Activated CD4-positive, alpha-beta T cell treated with anti-CD3 and anti-CD28 coated beads, Interleukin-2, amount 50 U/mL, for 1 hour (primary cell): Measurements from ENCODE around the gene KIF4B.
"Not testable (repeated sequence)": the region's sequence is repeated elsewhere in the genome, so short reads cannot be mapped to it uniquely, and the experiment has no call there.

Experiments used
- DNase-seq: peaks from one replicate; pipeline ENCODE4 v3.0.0-alpha.2; 2020

Gene KIF4B

GRCh38 chr5:155013526-155013925 is at the start of gene KIF4B:
TSS of gene KIF4B (plus strand) at chr5:155013755. CDS start at chr5:155013860, 105 bp downstream.
- DNase-seq = no peak

- DNase-seq = no peak
These were observed 47.3 kb upstream of the KIF4B start for GRCh38 chr5:154966081-154966841.

GRCh38 chr5:154966874-154967273 is 46.7 kb upstream of the KIF4B start:
- DNase-seq = no peak

- DNase-seq = no peak
These were observed 46.0 kb upstream of the KIF4B start for GRCh38 chr5:154967421-154968024.

- no peak for DNase-seq
These were observed 44.6 kb upstream of the KIF4B start for GRCh38 chr5:154968953-154969352.

- DNase-seq = no peak
These were observed 42.8 kb upstream of the KIF4B start for GRCh38 chr5:154970759-154971158.

GRCh38 chr5:154971501-154971900 is 42.1 kb upstream of the KIF4B start:
- no peak for DNase-seq

- DNase-seq = no peak
These were observed 41.0 kb upstream of the KIF4B start for GRCh38 chr5:154972476-154973080.

GRCh38 chr5:154976082-154976481 is 37.5 kb upstream of the KIF4B start:
- DNase-seq = not testable (repeated sequence)

GRCh38 chr5:154977409-154977808 is 36.1 kb upstream of the KIF4B start:
- no peak for DNase-seq

GRCh38 chr5:154978294-154978693 is 35.3 kb upstream of the KIF4B start:
- not testable (repeated sequence) for DNase-seq

- no peak for DNase-seq
These were observed 28.5 kb upstream of the KIF4B start for GRCh38 chr5:154984946-154985516.

GRCh38 chr5:154986151-154986550 is 27.4 kb upstream of the KIF4B start:
- DNase-seq = no peak

- DNase-seq = no peak
These were observed 23.9 kb upstream of the KIF4B start for GRCh38 chr5:154989626-154990025.

GRCh38 chr5:154993461-154993860 is 20.1 kb upstream of the KIF4B start:
- no peak for DNase-seq

GRCh38 chr5:154995679-154996078 is 17.9 kb upstream of the KIF4B start:
- DNase-seq = no peak

- DNase-seq = no peak
These were observed 15.8 kb upstream of the KIF4B start for GRCh38 chr5:154997746-154998145.

GRCh38 chr5:154999865-155000264 is 13.7 kb upstream of the KIF4B start:
- no peak for DNase-seq

- DNase-seq = no peak
These were observed 12.0 kb upstream of the KIF4B start for GRCh38 chr5:155001523-155001922.

GRCh38 chr5:155002722-155003121 is 10.8 kb upstream of the KIF4B start:
- not testable (repeated sequence) for DNase-seq

- no peak for DNase-seq
These were observed 9.3 kb upstream of the KIF4B start for GRCh38 chr5:155004138-155004744.

- DNase-seq = not testable (repeated sequence)
These were observed 7.3 kb upstream of the KIF4B start for GRCh38 chr5:155006265-155006664.

GRCh38 chr5:155008669-155009068 is 4.9 kb upstream of the KIF4B start:
- DNase-seq = no peak
